GM18951 (cell line): ENCODE results near the gene DDX5.

Experiments used
- POLR2A ChIP-seq: IDR thresholded peaks from 4 replicates; pipeline ENCODE4 v1.6.1; 2011; ENCODE audit warnings: mild to moderate bottlenecking; ENCODE audit not compliant: insufficient read length, insufficient read depth; ENCODE audit errors: extremely low read depth
- in situ Hi-C: fragments of 300-500 bp; cut with MboI; formaldehyde crosslinking; loops from one replicate; pipeline ENCODE4 v1.12.0; 2022; ENCODE audit warnings: low sequenced_read_pairs, mixed read lengths, inconsistent platforms; ENCODE audit not compliant: unreplicated experiment

The DDX5 gene

DNA sequence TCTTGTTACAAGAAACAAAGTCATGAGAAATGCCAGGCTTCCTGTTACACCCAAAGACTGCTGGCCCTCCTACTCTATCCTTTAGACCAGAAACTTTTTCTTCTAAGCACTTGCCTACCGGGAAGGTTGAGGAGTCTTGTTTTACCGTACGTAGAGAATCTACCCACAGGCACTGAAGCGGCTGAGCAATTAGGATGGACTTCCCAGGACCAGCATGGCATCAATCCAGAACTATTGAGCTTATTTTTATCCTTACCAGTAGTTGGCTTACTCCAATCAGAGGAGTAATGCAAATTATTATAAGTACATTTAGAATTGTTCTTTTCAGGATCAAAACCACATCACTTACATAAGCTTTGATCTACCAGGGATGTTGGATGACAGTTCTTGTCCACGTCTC is 26.3 kb upstream of the DDX5 start:
- in situ Hi-C loops = no loop called here
- TF ChIP-seq POLR2A = no peak

DNA sequence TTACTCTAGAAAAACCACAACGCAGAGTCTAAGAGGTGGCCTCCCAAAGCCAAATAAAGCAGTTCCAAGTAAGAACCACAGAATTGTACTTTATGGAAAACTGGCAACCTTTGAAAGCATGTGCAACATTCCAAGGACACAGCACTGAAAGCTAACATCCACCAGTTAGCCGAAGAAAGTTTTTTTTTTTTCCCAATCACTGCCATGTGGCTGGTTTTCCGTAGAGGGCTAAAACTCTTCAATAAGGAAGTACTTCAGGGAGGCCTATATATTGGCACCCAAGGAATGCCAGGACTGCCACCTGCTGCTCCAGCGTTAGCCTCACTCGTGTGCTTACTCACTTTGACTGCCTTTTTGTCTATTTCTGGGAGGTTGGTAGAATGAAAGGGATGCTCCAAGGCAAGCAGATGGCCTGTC is 25.9 kb upstream of the DDX5 start:
- TF ChIP-seq POLR2A = no peak
- in situ Hi-C loops = no loop called here

GRCh38 chr17:64529221-64529620 is 23.1 kb upstream of the DDX5 start:
- no peak for TF ChIP-seq POLR2A
- in situ Hi-C loops = no loop called here

GRCh38 chr17:64527914-64528313 is 21.8 kb upstream of the DDX5 start:
- in situ Hi-C loops = no loop called here
- no peak for TF ChIP-seq POLR2A

- in situ Hi-C loops = no loop called here
These were observed 14.3 kb upstream of the DDX5 start for GRCh38 chr17:64520359-64520758.

GRCh38 chr17:64519601-64520000 is 13.5 kb upstream of the DDX5 start:
- TF ChIP-seq POLR2A = no peak
- in situ Hi-C loops = no loop called here

More at GRCh38 chr17:64520359-64520758, 14.3 kb upstream of the DDX5 start:
- no peak for TF ChIP-seq POLR2A

- no peak for TF ChIP-seq POLR2A
- in situ Hi-C loops = no loop called here
These were observed 9.7 kb upstream of the DDX5 start for GRCh38 chr17:64515829-64516228.

- no peak for TF ChIP-seq POLR2A
- in situ Hi-C loops = no loop called here
These were observed 9.3 kb upstream of the DDX5 start for GRCh38 chr17:64515419-64515818.

GRCh38 chr17:64509179-64509578 is 3.1 kb upstream of the DDX5 start:
- TF ChIP-seq POLR2A = no peak
- in situ Hi-C loops = no loop called here

- TF ChIP-seq POLR2A = no peak
- in situ Hi-C loops = no loop called here
These were observed 2.6 kb upstream of the DDX5 start for GRCh38 chr17:64508683-64509082.

DNA sequence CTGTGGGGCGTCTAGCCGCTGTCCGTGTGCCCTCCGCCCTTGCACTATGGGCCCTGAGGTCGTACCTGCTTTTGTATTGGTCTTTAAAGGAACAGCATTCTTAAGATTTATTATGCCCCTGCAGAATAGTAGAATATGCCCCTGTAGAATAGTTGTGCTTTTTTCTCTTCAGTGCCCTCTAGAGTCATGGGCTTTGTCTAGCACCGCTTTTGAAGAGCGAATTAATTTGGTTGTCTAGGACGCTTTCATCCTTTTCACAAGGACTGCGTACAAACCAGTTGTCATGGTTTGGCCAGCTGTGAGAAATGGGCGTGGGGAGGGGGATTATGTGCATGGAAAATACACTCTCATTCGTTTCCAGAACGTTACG is 1.3 kb upstream of the DDX5 start:
- no peak for TF ChIP-seq POLR2A
- in situ Hi-C loops = no loop called here

DNA sequence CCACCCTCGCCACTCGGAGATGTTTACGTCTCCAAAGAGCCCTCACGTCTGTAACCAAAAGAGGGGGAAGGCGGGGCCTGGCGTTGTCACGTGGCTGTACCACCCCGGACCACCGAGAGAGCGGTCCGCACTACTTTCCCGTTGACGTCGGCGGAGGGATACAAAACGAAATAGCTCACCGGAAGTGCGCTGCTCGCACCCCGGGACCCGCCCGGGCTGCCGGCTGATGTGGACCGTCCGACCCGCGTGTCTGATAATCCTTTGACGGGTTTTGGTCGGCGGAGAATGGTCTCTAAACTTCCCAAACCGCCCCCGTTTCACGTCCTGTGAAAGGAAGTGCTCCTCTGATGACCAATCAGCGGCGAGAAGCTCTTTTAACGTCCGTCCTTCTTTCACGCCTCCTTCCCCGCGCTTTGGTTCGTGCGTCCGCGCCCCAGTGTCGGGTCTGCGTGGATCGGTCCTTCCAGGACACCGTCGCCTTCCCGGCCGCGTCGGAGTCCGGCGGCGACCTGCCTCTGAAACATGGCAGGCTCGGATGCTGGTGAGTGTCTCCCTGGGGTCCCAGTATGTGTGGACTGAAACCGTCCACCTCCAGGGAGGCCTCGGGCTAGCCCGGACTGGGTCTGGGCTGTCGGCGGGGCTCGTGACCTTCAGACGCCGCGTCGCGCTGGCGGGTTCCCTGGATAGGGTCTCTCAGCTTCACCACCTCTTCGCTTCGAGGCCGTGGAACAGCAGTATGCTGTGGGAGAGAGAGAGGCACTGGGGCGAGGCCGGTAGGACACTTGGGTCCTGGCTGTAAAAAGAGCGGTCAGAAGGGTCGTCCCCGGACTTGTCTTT is 705 bp upstream of the DDX5 start, which contains the start of gene CEP95:
TSS of gene CEP95 (plus strand) at position 402 of the 837 bp plus-strand sequence. CDS start at position 523, 121 bp downstream.
- TF ChIP-seq POLR2A = peak; percentile 64
- in situ Hi-C loops = no loop called here

DNA sequence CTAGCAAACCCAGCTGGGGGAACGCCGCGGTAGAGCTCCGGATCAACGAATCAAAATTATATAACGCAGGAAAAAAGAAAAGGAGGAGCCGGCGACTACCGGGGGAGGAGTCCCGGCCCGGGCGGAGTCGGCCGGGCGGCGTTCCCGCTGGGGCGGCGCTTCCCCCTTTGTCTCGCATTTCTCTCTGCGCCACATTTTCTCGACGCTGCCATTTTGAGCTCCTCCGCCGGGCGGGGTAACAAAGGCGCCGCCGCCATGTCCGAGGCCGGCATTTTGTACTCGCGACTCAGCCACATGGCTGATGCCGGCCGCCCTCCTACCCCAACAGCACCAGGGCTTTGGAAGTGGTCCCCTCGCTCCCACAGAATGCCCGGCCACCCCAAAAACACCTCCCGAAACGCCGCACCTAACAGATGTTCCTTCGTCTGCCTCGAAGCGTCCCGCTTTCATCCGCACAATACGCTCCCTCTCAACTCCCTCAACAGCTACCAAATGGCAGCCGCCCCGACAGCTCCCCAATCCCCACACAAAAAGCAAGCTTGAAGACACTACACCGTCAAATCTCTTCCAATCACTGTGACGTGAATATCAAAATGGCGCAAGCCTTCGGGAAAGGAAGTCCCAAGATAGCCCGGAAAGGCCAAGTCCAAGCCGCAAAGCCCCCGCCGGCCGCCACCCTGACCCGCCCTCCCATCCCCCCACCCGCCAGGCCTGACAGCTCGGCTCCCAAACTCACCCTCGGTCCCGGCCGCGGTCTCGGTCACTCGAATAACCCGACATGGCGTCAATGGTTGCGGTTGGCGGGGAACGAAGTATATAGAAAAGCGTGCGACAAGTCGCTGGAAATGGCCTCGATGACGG is 519 bp downstream of the DDX5 start:
- in situ Hi-C loops = no loop called here
- peak; percentile 59 for TF ChIP-seq POLR2A
